ENCODE results near the gene HFE.

GRCh38 chr6:26129656-26130055 lies 42.4 kb downstream of the HFE start:
- TF ChIP-seq, protein P1, sequence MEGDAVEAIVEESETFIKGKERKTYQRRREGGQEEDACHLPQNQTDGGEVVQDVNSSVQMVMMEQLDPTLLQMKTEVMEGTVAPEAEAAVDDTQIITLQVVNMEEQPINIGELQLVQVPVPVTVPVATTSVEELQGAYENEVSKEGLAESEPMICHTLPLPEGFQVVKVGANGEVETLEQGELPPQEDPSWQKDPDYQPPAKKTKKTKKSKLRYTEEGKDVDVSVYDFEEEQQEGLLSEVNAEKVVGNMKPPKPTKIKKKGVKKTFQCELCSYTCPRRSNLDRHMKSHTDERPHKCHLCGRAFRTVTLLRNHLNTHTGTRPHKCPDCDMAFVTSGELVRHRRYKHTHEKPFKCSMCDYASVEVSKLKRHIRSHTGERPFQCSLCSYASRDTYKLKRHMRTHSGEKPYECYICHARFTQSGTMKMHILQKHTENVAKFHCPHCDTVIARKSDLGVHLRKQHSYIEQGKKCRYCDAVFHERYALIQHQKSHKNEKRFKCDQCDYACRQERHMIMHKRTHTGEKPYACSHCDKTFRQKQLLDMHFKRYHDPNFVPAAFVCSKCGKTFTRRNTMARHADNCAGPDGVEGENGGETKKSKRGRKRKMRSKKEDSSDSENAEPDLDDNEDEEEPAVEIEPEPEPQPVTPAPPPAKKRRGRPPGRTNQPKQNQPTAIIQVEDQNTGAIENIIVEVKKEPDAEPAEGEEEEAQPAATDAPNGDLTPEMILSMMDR (IDR thresholded peaks at IDR 0.05): no peak
- no peak for TF ChIP-seq POLR2A (IDR thresholded peaks at IDR 0.05)
